Measurements from ENCODE around the gene ECPAS.
A peak's percentile ranks its signal among the peaks of the same experiment; 100 is the strongest.
"Not testable (repeated sequence)": the region's sequence is repeated elsewhere in the genome, so short reads cannot be mapped to it uniquely, and the experiment has no call there.

ECPAS gene

DNA sequence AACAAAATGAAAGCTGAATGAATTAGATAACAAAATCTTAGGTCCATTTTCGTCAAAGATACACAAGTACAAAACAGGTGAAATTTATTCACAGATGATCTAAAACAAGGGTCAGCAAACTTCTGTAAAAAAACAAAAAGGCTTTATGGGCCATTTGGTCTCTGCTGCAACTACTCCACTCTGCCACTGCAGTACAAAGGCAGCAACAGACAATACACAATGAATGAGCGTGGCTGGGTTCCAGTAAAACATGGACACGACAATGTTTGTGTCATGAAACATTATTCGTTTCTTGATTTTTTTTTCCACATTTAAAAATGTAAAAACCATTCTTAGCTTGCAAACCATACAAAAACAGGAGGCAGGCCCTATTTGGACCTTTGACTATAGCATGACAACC is 71.9 kb downstream of the ECPAS start:
- DNase-seq (ENCODE audit: low spot score), result no peak

DNA sequence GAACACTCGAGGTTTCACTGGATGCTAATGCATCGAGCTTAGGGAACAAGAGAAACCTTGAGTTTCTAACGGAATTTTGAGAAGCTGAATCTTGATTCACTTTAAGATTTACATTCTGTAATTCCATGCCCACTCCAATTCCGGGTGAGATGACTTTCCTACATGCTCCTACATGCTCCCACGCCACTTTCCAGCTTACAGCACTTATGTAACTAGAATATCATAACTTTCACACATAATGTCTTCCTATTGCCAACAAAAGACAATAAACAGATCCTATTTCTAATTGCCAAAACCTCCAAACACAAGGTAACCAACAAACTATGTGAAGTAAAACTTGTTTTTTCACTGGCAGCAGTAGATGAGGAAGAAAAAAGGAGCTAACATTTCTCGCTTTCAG is 72.9 kb downstream of the ECPAS start:
- TF ChIP-seq, protein P1, sequence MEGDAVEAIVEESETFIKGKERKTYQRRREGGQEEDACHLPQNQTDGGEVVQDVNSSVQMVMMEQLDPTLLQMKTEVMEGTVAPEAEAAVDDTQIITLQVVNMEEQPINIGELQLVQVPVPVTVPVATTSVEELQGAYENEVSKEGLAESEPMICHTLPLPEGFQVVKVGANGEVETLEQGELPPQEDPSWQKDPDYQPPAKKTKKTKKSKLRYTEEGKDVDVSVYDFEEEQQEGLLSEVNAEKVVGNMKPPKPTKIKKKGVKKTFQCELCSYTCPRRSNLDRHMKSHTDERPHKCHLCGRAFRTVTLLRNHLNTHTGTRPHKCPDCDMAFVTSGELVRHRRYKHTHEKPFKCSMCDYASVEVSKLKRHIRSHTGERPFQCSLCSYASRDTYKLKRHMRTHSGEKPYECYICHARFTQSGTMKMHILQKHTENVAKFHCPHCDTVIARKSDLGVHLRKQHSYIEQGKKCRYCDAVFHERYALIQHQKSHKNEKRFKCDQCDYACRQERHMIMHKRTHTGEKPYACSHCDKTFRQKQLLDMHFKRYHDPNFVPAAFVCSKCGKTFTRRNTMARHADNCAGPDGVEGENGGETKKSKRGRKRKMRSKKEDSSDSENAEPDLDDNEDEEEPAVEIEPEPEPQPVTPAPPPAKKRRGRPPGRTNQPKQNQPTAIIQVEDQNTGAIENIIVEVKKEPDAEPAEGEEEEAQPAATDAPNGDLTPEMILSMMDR (conservative IDR thresholded peaks at IDR 0.05; ENCODE audit: low read depth), result no peak
- no peak for DNase-seq (ENCODE audit: low spot score)
- ChIA-PET POLR2A (ENCODE audit: low non-redundant PET) (no interaction called here), CTCF (interaction anchor here (1.1 to 1.2 kb wide), 2 partner anchors 12 to 21 kb away, joined by 3 to 8 read pairs; no protein-coding TSS in a partner anchor)
- no peak overlapping the region for H3K27ac ChIP-seq

More for the DNA sequence above, 71.9 kb downstream of the ECPAS start:
- CTCF ChIA-PET, result interaction anchor here (1.1 kb wide), 1 partner anchor 20 kb away, joined by 3 read pairs; no protein-coding TSS in a partner anchor
- POLR2A ChIA-PET (ENCODE audit: low non-redundant PET), result no interaction called here
- H3K27ac ChIP-seq, result no peak overlapping the region
- TF ChIP-seq, protein P1 (conservative IDR thresholded peaks at IDR 0.05; ENCODE audit: low read depth), result no peak; the same call in 1 of the 2 replicates

DNA sequence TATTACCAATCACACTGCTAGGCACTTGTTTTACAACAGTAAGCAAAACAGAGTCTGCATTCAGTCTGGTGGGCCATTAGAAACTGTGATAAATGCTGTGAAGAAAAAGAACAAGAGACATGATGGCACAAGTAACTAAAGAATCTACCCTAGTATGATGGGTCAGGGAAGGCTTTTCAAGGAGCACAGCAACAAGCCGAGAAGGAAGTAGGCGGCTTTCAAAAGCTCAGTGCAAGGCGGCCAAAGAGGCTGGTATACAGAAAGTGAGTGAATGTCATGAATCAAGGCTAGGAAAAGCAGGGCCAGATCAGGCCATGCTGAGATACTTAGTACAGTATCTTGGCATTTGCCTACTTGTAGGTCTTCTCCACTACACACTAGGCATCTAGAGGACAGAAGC is 76.4 kb downstream of the ECPAS start:
- POLR2A ChIA-PET (ENCODE audit: low non-redundant PET), result no interaction called here
- H3K27ac ChIP-seq, result no peak overlapping the region
- CTCF ChIA-PET, result no interaction called here

DNA sequence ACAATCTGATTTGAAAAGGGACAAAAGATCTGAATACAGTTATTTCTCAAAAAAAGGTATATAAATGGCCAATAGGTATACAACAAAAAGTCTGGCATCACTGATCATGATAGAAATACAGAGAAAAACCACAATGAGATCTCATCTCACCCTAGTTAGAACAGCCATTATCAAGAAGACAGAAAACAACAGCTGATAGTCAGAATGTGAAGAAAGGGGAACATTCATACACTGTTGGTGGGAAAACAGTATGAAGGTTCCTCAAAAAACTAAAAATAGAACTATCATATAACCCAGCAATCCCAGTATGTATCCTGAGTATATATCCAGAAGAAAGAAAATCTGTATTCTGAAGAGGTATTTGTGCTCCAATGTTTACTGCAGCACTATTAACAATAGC is 78.5 kb downstream of the ECPAS start:
- ChIA-PET CTCF (no interaction called here), POLR2A (ENCODE audit: low non-redundant PET) (no interaction called here)
- no peak overlapping the region for H3K27ac ChIP-seq
- TF ChIP-seq, protein P1 (conservative IDR thresholded peaks at IDR 0.05; ENCODE audit: low read depth), result no peak
- no peak for DNase-seq (ENCODE audit: low spot score)

More for the DNA sequence above, 76.4 kb downstream of the ECPAS start:
- TF ChIP-seq, protein P1 (conservative IDR thresholded peaks at IDR 0.05; ENCODE audit: low read depth), result no peak
- DNase-seq (ENCODE audit: low spot score), result no peak

DNA sequence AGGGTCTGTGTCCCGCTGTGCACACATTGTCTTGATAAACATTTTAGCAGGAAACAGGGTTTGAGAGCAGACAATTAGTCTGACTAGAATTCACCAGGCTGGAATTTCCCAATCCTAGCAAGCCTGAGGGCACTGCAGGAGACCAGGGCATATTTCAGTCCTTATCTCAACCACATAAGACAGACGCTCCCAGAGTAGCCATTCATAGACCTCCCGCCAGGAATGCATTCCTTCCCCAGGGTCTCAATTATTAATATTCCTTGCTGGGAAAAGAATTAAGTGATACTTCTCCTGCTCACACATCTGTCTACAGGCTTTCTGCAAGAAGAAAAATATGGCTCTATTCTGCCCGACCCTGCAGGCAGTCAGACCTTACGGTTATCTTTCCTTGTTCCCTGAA is 82.7 kb downstream of the ECPAS start:
- H3K27ac ChIP-seq; CTCF ChIA-PET; DNase-seq (ENCODE audit: low spot score); POLR2A ChIA-PET (ENCODE audit: low non-redundant PET): not testable (repeated sequence)

DNA sequence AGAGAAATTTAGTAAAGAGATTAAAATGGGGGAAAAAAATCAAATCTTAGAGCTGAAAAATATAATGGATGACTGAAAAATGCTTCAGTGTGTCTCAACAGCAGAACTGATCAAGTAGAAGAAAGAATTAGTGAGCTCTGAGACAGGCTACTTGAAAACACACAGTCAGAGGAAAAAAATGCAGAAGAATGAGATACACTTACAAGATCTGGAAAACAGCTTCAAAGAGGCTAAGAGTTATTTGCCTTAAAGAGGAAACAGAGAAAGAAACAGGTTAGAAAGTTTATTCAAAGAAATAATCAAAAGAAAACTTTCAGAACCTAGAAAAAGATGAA is 83.7 kb downstream of the ECPAS start:
- no peak for DNase-seq (ENCODE audit: low spot score)
- ChIA-PET POLR2A (ENCODE audit: low non-redundant PET) (no interaction called here), CTCF (interaction anchor here (0.7 kb wide), 3 partner anchors 14 to 1555 kb away, joined by 3 read pairs; no protein-coding TSS in a partner anchor)
- H3K27ac ChIP-seq, result no peak overlapping the region
- TF ChIP-seq, protein P1 (conservative IDR thresholded peaks at IDR 0.05; ENCODE audit: low read depth), result no peak

DNA sequence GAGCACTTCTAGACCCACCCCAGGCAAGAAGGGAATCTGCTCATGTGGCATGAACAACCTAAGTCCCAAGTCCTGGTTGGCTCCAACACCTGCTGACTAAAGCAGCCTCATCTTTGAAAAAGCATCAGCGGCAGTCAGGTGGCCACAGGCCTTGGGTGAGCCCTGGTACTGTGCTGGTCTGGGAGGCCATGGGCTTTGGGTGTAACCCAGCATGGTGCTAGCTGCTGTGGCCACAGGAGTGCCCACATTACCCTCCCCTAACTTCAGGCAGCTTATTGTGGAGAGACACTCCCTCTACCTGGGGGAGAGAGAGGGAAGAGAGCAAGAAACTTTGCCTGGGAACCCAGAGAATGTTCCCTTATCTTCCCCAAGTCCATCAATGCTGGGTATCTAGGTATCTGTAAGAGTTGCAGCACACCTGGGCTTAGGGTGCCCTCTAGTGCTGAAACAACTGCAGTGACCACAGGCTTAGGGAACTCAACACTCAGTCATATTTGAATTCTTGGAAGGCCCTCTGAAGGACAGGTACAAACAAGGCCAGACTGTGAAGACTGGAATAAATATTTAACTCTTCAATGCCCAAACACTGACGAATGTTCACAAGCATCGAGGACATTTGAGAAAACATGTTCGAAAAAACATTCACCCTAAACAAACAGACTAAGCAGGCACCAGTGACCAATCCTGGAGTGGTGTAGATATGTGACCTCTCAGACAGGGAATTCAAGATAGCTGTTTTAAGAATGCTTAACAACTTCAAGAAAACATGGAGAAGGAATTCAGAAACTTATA is 84.2 kb downstream of the ECPAS start:
- DNase-seq (ENCODE audit: low spot score), result peak; percentile 64
- POLR2A ChIA-PET (ENCODE audit: low non-redundant PET), result no interaction called here
- H3K27ac ChIP-seq, result no peak overlapping the region
- TF ChIP-seq, protein P1 (conservative IDR thresholded peaks at IDR 0.05; ENCODE audit: low read depth), result peak; percentile 63
- CTCF ChIA-PET, result interaction anchor here (0.6 to 1.4 kb wide), 5 partner anchors 11 to 61 kb away, joined by 3 to 8 read pairs (median 4); no protein-coding TSS in a partner anchor

All from RWPE1 (cell line).